IMR-90 (cell line): ENCODE results near the gene HSD17B7. TPM values are rescaled to one million over a fixed set of nuclear protein-coding genes. Genes with fewer than 3 reads are reported as not detected.

Source experiments
- ATAC-seq: fragments of 200-7000 bp; cut with Tn5 transposase; 2 replicates; pipeline ENCODE4 v1.9.1; 2020; ENCODE audit warnings: low read depth, mild to moderate bottlenecking, moderate library complexity
- BruUV-seq: library from RNA; stranded (reverse); fragments of 400-500 nt; replicated peaks from 2 replicates; lab custom pipeline; 2021; lab: Mats Ljungman, UMichigan
- CTCF ChIA-PET: fragments of 300-600 bp; formaldehyde crosslinking; extraction: SDS; loops from one replicate; lab custom pipeline; 2021; ENCODE audit warnings: antibody characterized with exemption; lab: Yijun Ruan, JAX
- POLR2A ChIA-PET: fragments of 300-600 bp; sonication (Branson Sonifier 250); formaldehyde crosslinking; loops from one replicate; lab custom pipeline; 2022; ENCODE audit warnings: antibody characterized with exemption; ENCODE audit not compliant: unreplicated experiment; lab: Charles Lee
- DNase-seq: peaks from one replicate; pipeline ENCODE4 v3.0.0; 2013
- H2AFZ ChIP-seq: replicated peaks from 2 replicates; pipeline ENCODE3; 2013; ENCODE audit warnings: low read length, mild to moderate bottlenecking; ENCODE audit not compliant: poor library complexity
- H2AK5ac ChIP-seq: 2 replicates; pipeline ENCODE4 v1.6.1; 2013; ENCODE audit warnings: low read depth, low read length, inconsistent platforms
- H2AK9ac ChIP-seq: replicated peaks from 2 replicates; pipeline ENCODE3; 2013; ENCODE audit warnings: mild to moderate bottlenecking, low read depth, low read length, moderate library complexity; ENCODE audit not compliant: poor library complexity
- H2BK120ac ChIP-seq: 2 replicates; pipeline ENCODE4 v1.6.1; 2013; ENCODE audit warnings: low read depth, low read length, inconsistent platforms
- H2BK15ac ChIP-seq: 3 replicates; pipeline ENCODE4 v1.6.1; 2013; ENCODE audit warnings: low read depth, low read length, inconsistent platforms
- H2BK20ac ChIP-seq: 2 replicates; pipeline ENCODE4 v1.6.1; 2013; ENCODE audit warnings: low read depth, mild to moderate bottlenecking, inconsistent platforms, low read length, moderate library complexity
- H2BK5ac ChIP-seq: 2 replicates; pipeline ENCODE4 v1.6.1; 2013; ENCODE audit warnings: mild to moderate bottlenecking, low read depth, low read length, inconsistent platforms; ENCODE audit not compliant: poor library complexity, severe bottlenecking
- H3K14ac ChIP-seq: replicated peaks from 2 replicates; pipeline ENCODE4 v1.6.1; 2013; ENCODE audit warnings: low read depth, low read length, inconsistent platforms
- H3K18ac ChIP-seq: 2 replicates; pipeline ENCODE4 v1.6.1; 2013; ENCODE audit warnings: low read depth, low read length, control low read depth
- H3K23ac ChIP-seq: 2 replicates; pipeline ENCODE4 v1.6.1; 2013; ENCODE audit warnings: low read depth, low read length, inconsistent platforms
- H3K27ac ChIP-seq: 2 replicates; pipeline ENCODE4 v1.5.1; 2013; ENCODE audit warnings: mild to moderate bottlenecking, control low read depth, low read length; ENCODE audit not compliant: insufficient read depth
- H3K27me3 ChIP-seq: 2 replicates; pipeline ENCODE4 v1.6.1; 2013; ENCODE audit warnings: low read length; ENCODE audit not compliant: control insufficient read depth, insufficient read depth
- H3K36me3 ChIP-seq: 2 replicates; pipeline ENCODE4 v1.6.1; 2013; ENCODE audit warnings: low read length, mixed read lengths; ENCODE audit not compliant: control insufficient read depth, insufficient read depth
- H3K4ac ChIP-seq: 2 replicates; pipeline ENCODE4 v1.6.1; 2013; ENCODE audit warnings: low read depth, low read length, inconsistent platforms
- H3K4me1 ChIP-seq: 2 replicates; pipeline ENCODE4 v1.6.1; 2013; ENCODE audit warnings: low read length, mixed read lengths; ENCODE audit not compliant: control insufficient read depth, insufficient read depth
- H3K4me2 ChIP-seq: 2 replicates; pipeline ENCODE4 v1.6.1; 2013; ENCODE audit warnings: low read depth, mild to moderate bottlenecking, control low read depth, low read length, moderate library complexity
- H3K4me3 ChIP-seq: 2 replicates; pipeline ENCODE4 v1.5.1; 2013; ENCODE audit warnings: low read depth, mild to moderate bottlenecking, control low read depth, low read length, moderate library complexity; ENCODE audit not compliant: insufficient read depth
- H3K56ac ChIP-seq: 2 replicates; pipeline ENCODE4 v1.6.1; 2013; ENCODE audit warnings: low read length, inconsistent platforms; ENCODE audit not compliant: insufficient read depth; ENCODE audit errors: extremely low read depth
- H3K79me1 ChIP-seq, 2 experiments: 2 replicates each; pipeline ENCODE4 v1.6.1; 2013; ENCODE audit warnings: low read length in 2 of 2, inconsistent platforms in 1 of 2, low read depth in 1 of 2
- H3K9ac ChIP-seq: 2 replicates; pipeline ENCODE4 v1.6.1; 2013; ENCODE audit warnings: low read depth, low read length, control low read depth
- H3K9me1 ChIP-seq: 2 replicates; pipeline ENCODE4 v1.6.1; 2013; ENCODE audit warnings: low read length, inconsistent platforms; ENCODE audit not compliant: insufficient read depth
- H3K9me3 ChIP-seq: 2 replicates; pipeline ENCODE4 v1.6.1; 2013; ENCODE audit warnings: low read length; ENCODE audit not compliant: control insufficient read depth, insufficient read depth
- H4K20me1 ChIP-seq: 2 replicates; pipeline ENCODE4 v1.6.1; 2013; ENCODE audit warnings: low read length, inconsistent platforms; ENCODE audit not compliant: insufficient read depth
- H4K5ac ChIP-seq: 2 replicates; pipeline ENCODE4 v1.6.1; 2013; ENCODE audit warnings: mild to moderate bottlenecking, low read depth, low read length, control low read depth
- H4K8ac ChIP-seq, 2 experiments: 2 replicates each; pipeline ENCODE4 v1.6.1; 2013; ENCODE audit warnings: low read depth in 2 of 2, low read length in 2 of 2, control low read depth in 1 of 2, inconsistent platforms in 1 of 2
- H4K91ac ChIP-seq: 2 replicates; pipeline ENCODE4 v1.6.1; 2013; ENCODE audit warnings: low read depth, low read length, inconsistent platforms; ENCODE audit not compliant: insufficient read depth
- MAZ ChIP-seq: IDR thresholded peaks from 2 replicates; pipeline ENCODE4 v1.6.1; 2012; ENCODE audit warnings: low read depth, mild to moderate bottlenecking, low read length, improper control_type of control experiment, moderate library complexity, borderline replicate concordance
- dilution Hi-C: fragments of 300-500 bp; cut with HindIII; formaldehyde crosslinking; loops from one replicate; pipeline ENCODE4 v1.14.3; 2018; ENCODE audit warnings: low sequenced_read_pairs; ENCODE audit not compliant: unreplicated experiment
- in situ Hi-C: fragments of 300-500 bp; cut with MboI; formaldehyde crosslinking; loops from 3 replicates; pipeline ENCODE4 v1.14.3; 2019; ENCODE audit warnings: low sequenced_read_pairs, inconsistent platforms, mixed read lengths
- intact Hi-C: fragments of 100-400 bp; cut with micrococcal nuclease; formaldehyde crosslinking; loops from 2 replicates; pipeline ENCODE4 v1.10.0; 2022
- polyA plus RNA-seq, 3 experiments: library from polyadenylated mRNA; depleted of rRNA; stranded (reverse); fragments of >200 nt; gene quantifications; 2 replicates each; pipeline ENCODE4 v1.2.3, GENCODE V29; 2012; ENCODE audit warnings: low replicate concordance in 1 of 3
- total RNA-seq: library from RNA; depleted of rRNA; stranded (reverse); fragments of >200 nt; gene quantifications from 2 replicates; pipeline ENCODE4 v1.2.3, GENCODE V29; 2012

HSD17B7 gene
- total and polyA plus RNA-seq, 2 of the 4 experiments (the other 2 are of a cell fraction) = 10.6 to 17.7 TPM

GRCh38 chr1:162857850-162858249 lies 67.3 kb downstream of the HSD17B7 start:
- Histone ChIP-seq H2BK20ac (peak overlapping the region; percentile 9; the same call in 1 of the 2 replicates), H4K8ac (0 out of 4 replicates have a peak overlapping the region, but pooled peaks of 1 of the 2 experiments have one; percentile 6), H2AFZ (no peak overlapping the region), H3K4me3 (no peak overlapping the region), H2BK120ac (peak overlapping the region; percentile 63; the same call in 1 of the 2 replicates), H3K18ac (peak overlapping the region; percentile 41; the same call in 1 of the 2 replicates), H3K4ac (peak overlapping the region; percentile 10; the same call in 1 of the 2 replicates), H3K4me1 (peaks cover 5% of the 10 kb centered on the region; the same call in 1 of the 2 replicates), H3K9ac (no peak overlapping the region), H2AK5ac (no peak overlapping the region), H3K79me1 (no peaks in the 10 kb centered on the region), H3K36me3 (no peaks in the 10 kb centered on the region), H2BK15ac (no peak overlapping the region), H4K5ac (no peak overlapping the region), H3K23ac (peak overlapping the region; percentile 40; the same call in 1 of the 2 replicates), H2BK5ac (no peak overlapping the region), H2AK9ac (no peak overlapping the region), H4K91ac (no peak overlapping the region), H3K56ac (no peak overlapping the region), H3K14ac (no peak overlapping the region), H3K4me2 (no peak overlapping the region), H3K27ac (no peak overlapping the region), H3K27me3 (no peaks in the 10 kb centered on the region), H3K9me1 (no peaks in the 10 kb centered on the region), H3K9me3 (no peaks in the 10 kb centered on the region), H4K20me1 (no peaks in the 10 kb centered on the region)
- no peak for TF ChIP-seq MAZ
- dilution Hi-C loops = loop anchor here (25.0 kb wide), 2 partner anchors 204 to 454 kb away; partner anchors contain the start of genes NUF2 and RGS4
- intact Hi-C loops = no loop called here
- ChIA-PET POLR2A (no interaction called here), CTCF (interaction anchor here (0.7 to 1.6 kb wide), 3 partner anchors 10 to 318 kb away, joined by 3 to 6 read pairs (median 3); no protein-coding TSS in a partner anchor)
- DNase-seq = peak; percentile 49
- BruUV-seq = no TSS peak
- no peak for ATAC-seq
- in situ Hi-C loops = loop anchor here (5.0 kb wide), 1 partner anchor 319 kb away; no protein-coding TSS in a partner anchor
